IMR-90 (cell line): ENCODE measurements around the gene MOV10L1. TPM values are rescaled to one million over a fixed set of nuclear protein-coding genes. Genes with fewer than 3 reads are reported as not detected.

Experiments used
- ATAC-seq: fragments of 200-7000 bp; cut with Tn5 transposase; 2 replicates; pipeline ENCODE4 v1.9.1; 2020; ENCODE audit warnings: low read depth, mild to moderate bottlenecking, moderate library complexity
- BruUV-seq: library from RNA; stranded (reverse); fragments of 400-500 nt; replicated peaks from 2 replicates; lab custom pipeline; 2021; lab: Mats Ljungman, UMichigan
- CTCF ChIA-PET: fragments of 300-600 bp; formaldehyde crosslinking; extraction: SDS; loops from one replicate; lab custom pipeline; 2021; ENCODE audit warnings: antibody characterized with exemption; lab: Yijun Ruan, JAX
- POLR2A ChIA-PET: fragments of 300-600 bp; sonication (Branson Sonifier 250); formaldehyde crosslinking; loops from one replicate; lab custom pipeline; 2022; ENCODE audit warnings: antibody characterized with exemption; ENCODE audit not compliant: unreplicated experiment; lab: Charles Lee
- DNase-seq: peaks from one replicate; pipeline ENCODE4 v3.0.0; 2013
- H2AFZ ChIP-seq: replicated peaks from 2 replicates; pipeline ENCODE3; 2013; ENCODE audit warnings: low read length, mild to moderate bottlenecking; ENCODE audit not compliant: poor library complexity
- H2AK5ac ChIP-seq: 2 replicates; pipeline ENCODE4 v1.6.1; 2013; ENCODE audit warnings: low read depth, low read length, inconsistent platforms
- H2AK9ac ChIP-seq: replicated peaks from 2 replicates; pipeline ENCODE3; 2013; ENCODE audit warnings: mild to moderate bottlenecking, low read depth, low read length, moderate library complexity; ENCODE audit not compliant: poor library complexity
- H2BK120ac ChIP-seq: 2 replicates; pipeline ENCODE4 v1.6.1; 2013; ENCODE audit warnings: low read depth, low read length, inconsistent platforms
- H2BK15ac ChIP-seq: 3 replicates; pipeline ENCODE4 v1.6.1; 2013; ENCODE audit warnings: low read depth, low read length, inconsistent platforms
- H2BK20ac ChIP-seq: 2 replicates; pipeline ENCODE4 v1.6.1; 2013; ENCODE audit warnings: low read depth, mild to moderate bottlenecking, inconsistent platforms, low read length, moderate library complexity
- H2BK5ac ChIP-seq: 2 replicates; pipeline ENCODE4 v1.6.1; 2013; ENCODE audit warnings: mild to moderate bottlenecking, low read depth, low read length, inconsistent platforms; ENCODE audit not compliant: poor library complexity, severe bottlenecking
- H3K14ac ChIP-seq: replicated peaks from 2 replicates; pipeline ENCODE4 v1.6.1; 2013; ENCODE audit warnings: low read depth, low read length, inconsistent platforms
- H3K18ac ChIP-seq: 2 replicates; pipeline ENCODE4 v1.6.1; 2013; ENCODE audit warnings: low read depth, low read length, control low read depth
- H3K23ac ChIP-seq: 2 replicates; pipeline ENCODE4 v1.6.1; 2013; ENCODE audit warnings: low read depth, low read length, inconsistent platforms
- H3K27ac ChIP-seq: 2 replicates; pipeline ENCODE4 v1.5.1; 2013; ENCODE audit warnings: mild to moderate bottlenecking, control low read depth, low read length; ENCODE audit not compliant: insufficient read depth
- H3K27me3 ChIP-seq: 2 replicates; pipeline ENCODE4 v1.6.1; 2013; ENCODE audit warnings: low read length; ENCODE audit not compliant: control insufficient read depth, insufficient read depth
- H3K36me3 ChIP-seq: 2 replicates; pipeline ENCODE4 v1.6.1; 2013; ENCODE audit warnings: low read length, mixed read lengths; ENCODE audit not compliant: control insufficient read depth, insufficient read depth
- H3K4ac ChIP-seq: 2 replicates; pipeline ENCODE4 v1.6.1; 2013; ENCODE audit warnings: low read depth, low read length, inconsistent platforms
- H3K4me1 ChIP-seq: 2 replicates; pipeline ENCODE4 v1.6.1; 2013; ENCODE audit warnings: low read length, mixed read lengths; ENCODE audit not compliant: control insufficient read depth, insufficient read depth
- H3K4me2 ChIP-seq: 2 replicates; pipeline ENCODE4 v1.6.1; 2013; ENCODE audit warnings: low read depth, mild to moderate bottlenecking, control low read depth, low read length, moderate library complexity
- H3K4me3 ChIP-seq: 2 replicates; pipeline ENCODE4 v1.5.1; 2013; ENCODE audit warnings: low read depth, mild to moderate bottlenecking, control low read depth, low read length, moderate library complexity; ENCODE audit not compliant: insufficient read depth
- H3K56ac ChIP-seq: 2 replicates; pipeline ENCODE4 v1.6.1; 2013; ENCODE audit warnings: low read length, inconsistent platforms; ENCODE audit not compliant: insufficient read depth; ENCODE audit errors: extremely low read depth
- H3K79me1 ChIP-seq, 2 experiments: 2 replicates each; pipeline ENCODE4 v1.6.1; 2013; ENCODE audit warnings: low read length in 2 of 2, inconsistent platforms in 1 of 2, low read depth in 1 of 2
- H3K9ac ChIP-seq: 2 replicates; pipeline ENCODE4 v1.6.1; 2013; ENCODE audit warnings: low read depth, low read length, control low read depth
- H3K9me1 ChIP-seq: 2 replicates; pipeline ENCODE4 v1.6.1; 2013; ENCODE audit warnings: low read length, inconsistent platforms; ENCODE audit not compliant: insufficient read depth
- H3K9me3 ChIP-seq: 2 replicates; pipeline ENCODE4 v1.6.1; 2013; ENCODE audit warnings: low read length; ENCODE audit not compliant: control insufficient read depth, insufficient read depth
- H4K20me1 ChIP-seq: 2 replicates; pipeline ENCODE4 v1.6.1; 2013; ENCODE audit warnings: low read length, inconsistent platforms; ENCODE audit not compliant: insufficient read depth
- H4K5ac ChIP-seq: 2 replicates; pipeline ENCODE4 v1.6.1; 2013; ENCODE audit warnings: mild to moderate bottlenecking, low read depth, low read length, control low read depth
- H4K8ac ChIP-seq, 2 experiments: 2 replicates each; pipeline ENCODE4 v1.6.1; 2013; ENCODE audit warnings: low read depth in 2 of 2, low read length in 2 of 2, control low read depth in 1 of 2, inconsistent platforms in 1 of 2
- H4K91ac ChIP-seq: 2 replicates; pipeline ENCODE4 v1.6.1; 2013; ENCODE audit warnings: low read depth, low read length, inconsistent platforms; ENCODE audit not compliant: insufficient read depth
- CEBPB ChIP-seq: IDR thresholded peaks from 2 replicates; pipeline ENCODE4 v1.6.1; 2012; ENCODE audit warnings: low read depth, low read length, improper control_type of control experiment
- CHD1 ChIP-seq: IDR thresholded peaks from 2 replicates; pipeline ENCODE4 v1.6.1; 2012; ENCODE audit warnings: low read depth, low read length, improper control_type of control experiment
- FOS ChIP-seq: fragments of 150-350 bp; IDR thresholded peaks from 2 replicates; pipeline ENCODE4 v1.6.1; 2016; ENCODE audit warnings: low read depth, low read length
- MXI1 ChIP-seq: IDR thresholded peaks from 2 replicates; pipeline ENCODE4 v1.6.1; 2012; ENCODE audit warnings: low read depth, mild to moderate bottlenecking, low read length, moderate library complexity, borderline replicate concordance
- NFE2L2 ChIP-seq: fragments of 150-350 bp; IDR thresholded peaks from 2 replicates; pipeline ENCODE4 v1.6.1; 2016; ENCODE audit warnings: low read depth, mild to moderate bottlenecking, low read length
- WGBS, 2 experiments: methylation state at CpG; one replicate each; pipeline versions ENCODE4 v1.1.5 to v1.1.7; 2013; ENCODE audit warnings: missing lambda C conversion rate in 2 of 2; ENCODE audit not compliant: insufficient read length in 1 of 2; ENCODE audit errors: extremely low coverage in 2 of 2; 5-methylcytosine and 5-hydroxymethylcytosine counted together
- dilution Hi-C: fragments of 300-500 bp; cut with HindIII; formaldehyde crosslinking; loops from one replicate; pipeline ENCODE4 v1.14.3; 2018; ENCODE audit warnings: low sequenced_read_pairs; ENCODE audit not compliant: unreplicated experiment
- in situ Hi-C: fragments of 300-500 bp; cut with MboI; formaldehyde crosslinking; loops from 3 replicates; pipeline ENCODE4 v1.14.3; 2019; ENCODE audit warnings: low sequenced_read_pairs, inconsistent platforms, mixed read lengths
- intact Hi-C: fragments of 100-400 bp; cut with micrococcal nuclease; formaldehyde crosslinking; loops from 2 replicates; pipeline ENCODE4 v1.10.0; 2022
- polyA plus RNA-seq, 3 experiments: library from polyadenylated mRNA; depleted of rRNA; stranded (reverse); fragments of >200 nt; gene quantifications; 2 replicates each; pipeline ENCODE4 v1.2.3, GENCODE V29; 2012; ENCODE audit warnings: low replicate concordance in 1 of 3
- total RNA-seq: library from RNA; depleted of rRNA; stranded (reverse); fragments of >200 nt; gene quantifications from 2 replicates; pipeline ENCODE4 v1.2.3, GENCODE V29; 2012

The MOV10L1 gene
- total and polyA plus RNA-seq, 2 of the 4 experiments (the other 2 are of a cell fraction) = 0.72 to 1.4 TPM

DNA sequence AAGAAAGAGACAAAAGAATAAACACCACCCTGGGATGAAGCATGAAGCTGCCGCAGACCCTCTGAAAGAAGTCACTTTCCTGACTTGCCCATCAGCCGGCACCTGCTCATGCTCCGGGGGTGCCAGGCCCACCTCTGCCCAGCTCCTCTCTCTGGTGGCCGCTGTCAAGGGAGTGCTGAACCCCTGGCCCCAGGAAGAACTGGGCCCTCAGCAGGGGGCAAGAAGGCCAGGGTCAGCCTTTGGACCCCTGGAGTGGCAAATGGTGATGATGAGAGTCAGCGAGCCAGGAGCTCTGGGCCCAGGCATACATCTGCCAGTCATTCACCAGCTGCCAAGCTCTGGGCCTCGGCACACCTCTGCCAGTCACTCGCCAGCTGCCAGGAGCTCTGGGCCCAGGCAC, 49.1 kb upstream of the MOV10L1 start:
- Histone ChIP-seq H2BK15ac (no peak overlapping the region), H3K4ac (no peak overlapping the region), H2BK5ac (no peak overlapping the region), H3K79me1 (no peaks in the 10 kb centered on the region), H4K8ac (no peak overlapping the region), H4K5ac (no peak overlapping the region), H2AK5ac (no peak overlapping the region), H2BK120ac (no peak overlapping the region), H3K36me3 (no peaks in the 10 kb centered on the region), H3K23ac (no peak overlapping the region), H3K4me3 (no peak overlapping the region), H3K4me2 (no peak overlapping the region), H2AK9ac (no peak overlapping the region), H4K20me1 (no peaks in the 10 kb centered on the region), H3K27me3 (peaks cover 31% of the 10 kb centered on the region), H3K18ac (no peak overlapping the region), H3K4me1 (no peaks in the 10 kb centered on the region), H3K14ac (no peak overlapping the region), H3K9me1 (no peaks in the 10 kb centered on the region), H3K56ac (no peak overlapping the region), H3K9ac (no peak overlapping the region), H3K9me3 (peaks cover 16% of the 10 kb centered on the region), H2BK20ac (no peak overlapping the region), H3K27ac (no peak overlapping the region), H4K91ac (no peak overlapping the region), H2AFZ (no peak overlapping the region)
- TF ChIP-seq NFE2L2 = no peak
- no peak for TF ChIP-seq CHD1
- TF ChIP-seq FOS = no peak
- no peak for TF ChIP-seq MXI1
- no peak for TF ChIP-seq CEBPB
- WGBS, 2 experiments = 81% methylated on average over 3 of the region's 7 CpGs; no CpG with 5 or more reads in 1 of the 2 experiments
- intact Hi-C loops (no loop called here), dilution Hi-C loops (no loop called here), in situ Hi-C loops (no loop called here)
- POLR2A ChIA-PET = no interaction called here
- no TSS peak for BruUV-seq
- no peak for DNase-seq
- CTCF ChIA-PET = no interaction called here
- ATAC-seq = no peak
